Measurements from ENCODE around the gene TRPM3.

The TRPM3 gene

GRCh38 chr9:70947086-70947485 is 174.3 kb downstream of the TRPM3 start:
- H3K27me3 Mint-ChIP-seq: peaks cover 0 to 15% of the 10 kb centered on the region in 2 donors
- no peaks in the 10 kb centered on the region for H3K4me1 Mint-ChIP-seq (ENCODE audit: low read depth in 2 of 2)
- ATAC-seq (replicated peaks): no peak
- no peak for DNase-seq
- no peaks in the 10 kb centered on the region for H3K9me3 Mint-ChIP-seq
- no peak overlapping the region for H3K27ac Mint-ChIP-seq
- no peaks in the 10 kb centered on the region for H3K36me3 Mint-ChIP-seq (ENCODE audit: insufficient read depth)
- no peak overlapping the region for H3K4me3 Mint-ChIP-seq

- no peaks in the 10 kb centered on the region for H3K4me1 Mint-ChIP-seq (ENCODE audit: low read depth in 2 of 2)
- no peaks in the 10 kb centered on the region for H3K36me3 Mint-ChIP-seq (ENCODE audit: insufficient read depth)
- H3K4me3 Mint-ChIP-seq: no peak overlapping the region
- ATAC-seq (replicated peaks) (no peak), DNase-seq (no peak)
- H3K27me3 Mint-ChIP-seq: peaks cover 7 to 15% of the 10 kb centered on the region in 2 donors
- H3K9me3 Mint-ChIP-seq: peaks cover 2 to 6% of the 10 kb centered on the region in 2 donors
- H3K27ac Mint-ChIP-seq: no peak overlapping the region
Observed at GRCh38 chr9:70945301-70945700, 176.1 kb downstream of the TRPM3 start.

DNA sequence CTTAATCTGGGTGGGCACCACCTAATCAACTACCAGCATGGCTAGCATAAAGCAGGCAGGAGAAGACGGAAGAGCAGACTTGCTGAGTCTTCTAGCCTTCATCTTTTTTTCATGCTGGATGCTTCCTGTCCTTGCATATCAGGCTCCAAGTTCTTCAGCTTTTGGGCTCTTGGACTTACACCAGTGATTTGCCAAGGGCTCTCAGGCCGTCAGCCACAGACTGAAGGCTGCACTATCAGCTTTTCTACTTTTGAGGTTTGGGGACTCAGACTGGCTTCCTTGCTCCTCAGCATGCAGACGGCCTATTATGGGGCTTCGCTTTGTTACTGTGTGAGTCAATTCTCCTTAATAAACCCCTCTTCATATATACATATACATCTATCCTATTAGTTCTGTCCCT is 180.2 kb downstream of the TRPM3 start:
- ATAC-seq (replicated peaks) (no peak), DNase-seq (no peak)
- Mint-ChIP-seq H3K9me3 (peaks cover 2 to 7% of the 10 kb centered on the region in 2 donors), H3K4me3 (no peak overlapping the region), H3K27me3 (peaks cover 9 to 15% of the 10 kb centered on the region in 2 donors), H3K4me1 (ENCODE audit: low read depth in 2 of 2) (no peaks in the 10 kb centered on the region), H3K27ac (no peak overlapping the region), H3K36me3 (ENCODE audit: insufficient read depth) (no peaks in the 10 kb centered on the region)

DNA sequence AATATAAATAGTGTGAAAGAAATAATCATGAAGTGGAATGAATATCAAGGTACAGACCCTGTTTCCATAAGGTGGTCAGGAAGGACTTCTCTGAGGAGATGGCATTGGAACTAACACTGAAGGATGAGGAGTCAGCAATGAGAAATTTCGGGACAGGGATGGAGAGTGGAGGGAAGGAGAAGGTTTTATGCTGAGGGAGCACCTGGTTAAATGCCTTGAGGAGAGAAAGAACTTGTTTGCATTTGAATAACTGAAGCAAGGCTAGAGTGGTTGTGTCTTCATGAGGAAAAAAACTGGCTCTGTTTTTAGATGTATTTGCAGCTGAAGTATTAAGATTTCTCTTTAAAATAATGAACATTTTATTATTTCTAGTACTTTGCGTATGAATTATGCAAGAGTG is 180.8 kb downstream of the TRPM3 start:
- Mint-ChIP-seq H3K27ac (no peak overlapping the region), H3K4me1 (ENCODE audit: low read depth in 2 of 2) (no peaks in the 10 kb centered on the region), H3K4me3 (no peak overlapping the region), H3K36me3 (ENCODE audit: insufficient read depth) (no peaks in the 10 kb centered on the region), H3K9me3 (peaks cover 2 to 7% of the 10 kb centered on the region in 2 donors), H3K27me3 (peaks cover 9 to 11% of the 10 kb centered on the region in 2 donors)
- DNase-seq (no peak), ATAC-seq (replicated peaks) (no peak)

- ATAC-seq (replicated peaks) (no peak), DNase-seq (no peak)
- Mint-ChIP-seq H3K27ac (no peak overlapping the region), H3K27me3 (peaks cover 0 to 9% of the 10 kb centered on the region in 2 donors), H3K9me3 (peaks cover 2 to 7% of the 10 kb centered on the region in 2 donors), H3K4me3 (no peak overlapping the region), H3K4me1 (ENCODE audit: low read depth in 2 of 2) (no peaks in the 10 kb centered on the region), H3K36me3 (ENCODE audit: insufficient read depth) (no peaks in the 10 kb centered on the region)
Observed at GRCh38 chr9:70936536-70936935, 184.9 kb downstream of the TRPM3 start.

- Mint-ChIP-seq H3K27me3 (peaks cover 0 to 8% of the 10 kb centered on the region in 2 donors), H3K36me3 (ENCODE audit: insufficient read depth) (no peaks in the 10 kb centered on the region), H3K27ac (no peak overlapping the region), H3K9me3 (peaks cover 2 to 7% of the 10 kb centered on the region in 2 donors), H3K4me3 (no peak overlapping the region), H3K4me1 (ENCODE audit: low read depth in 2 of 2) (no peaks in the 10 kb centered on the region)
- DNase-seq: no peak
- no peak for ATAC-seq (replicated peaks)
Observed at GRCh38 chr9:70935856-70936255, 185.6 kb downstream of the TRPM3 start.

DNA sequence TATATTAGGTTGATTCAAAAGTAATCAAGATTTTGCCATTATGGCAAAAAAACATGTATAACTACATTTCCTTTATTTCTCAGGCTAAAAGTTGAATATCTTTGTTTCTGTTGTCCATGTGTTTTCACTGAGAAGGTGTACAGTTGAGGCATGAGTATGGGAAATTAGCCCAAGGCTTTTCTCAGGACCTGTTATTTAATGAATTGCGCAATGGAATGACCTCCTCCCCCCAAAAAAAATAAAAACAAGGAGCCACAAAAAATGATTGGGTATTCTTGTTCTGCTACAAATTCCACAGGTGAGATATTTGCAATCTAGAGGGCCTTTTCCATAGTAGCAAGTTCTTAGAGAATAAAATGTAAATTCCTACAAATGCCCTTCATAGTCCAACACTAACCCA is 186.8 kb downstream of the TRPM3 start:
- no peaks in the 10 kb centered on the region for H3K27me3 Mint-ChIP-seq
- no peak overlapping the region for H3K4me3 Mint-ChIP-seq
- H3K9me3 Mint-ChIP-seq: no peaks in the 10 kb centered on the region
- H3K4me1 Mint-ChIP-seq (ENCODE audit: low read depth in 2 of 2): no peaks in the 10 kb centered on the region
- H3K27ac Mint-ChIP-seq: no peak overlapping the region
- no peaks in the 10 kb centered on the region for H3K36me3 Mint-ChIP-seq (ENCODE audit: insufficient read depth)
- ATAC-seq (replicated peaks): no peak
- DNase-seq: no peak

- H3K4me3 Mint-ChIP-seq: no peak overlapping the region
- DNase-seq (no peak), ATAC-seq (replicated peaks) (no peak)
- H3K36me3 Mint-ChIP-seq (ENCODE audit: insufficient read depth): no peaks in the 10 kb centered on the region
- no peaks in the 10 kb centered on the region for H3K4me1 Mint-ChIP-seq (ENCODE audit: low read depth in 2 of 2)
- H3K27ac Mint-ChIP-seq: no peak overlapping the region
- peaks cover 0 to 1% of the 10 kb centered on the region in 2 donors for H3K9me3 Mint-ChIP-seq
- H3K27me3 Mint-ChIP-seq: no peaks in the 10 kb centered on the region
Observed at GRCh38 chr9:70933321-70933720, 188.1 kb downstream of the TRPM3 start.

DNA sequence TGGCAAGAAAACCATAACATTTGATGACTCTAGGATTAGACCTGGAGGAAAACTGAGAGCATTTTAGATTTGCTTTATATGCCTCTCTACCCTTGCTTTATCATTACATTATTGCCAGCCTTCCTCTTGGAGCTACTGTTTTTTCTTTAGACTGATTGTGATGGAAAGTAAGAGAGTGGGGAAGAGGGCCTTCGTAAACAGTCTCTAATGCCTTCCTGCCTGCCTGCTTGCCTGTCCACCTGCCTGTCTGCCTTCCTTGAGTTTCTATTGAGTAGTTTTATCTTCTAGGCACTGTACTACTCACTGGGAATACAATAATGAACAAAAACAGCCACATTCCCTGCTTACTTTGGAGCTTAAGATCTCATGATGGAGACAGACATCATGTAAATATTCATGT is 189.3 kb downstream of the TRPM3 start:
- Mint-ChIP-seq H3K4me3 (no peak overlapping the region), H3K9me3 (peaks cover 0 to 1% of the 10 kb centered on the region in 2 donors), H3K4me1 (ENCODE audit: low read depth in 2 of 2) (no peaks in the 10 kb centered on the region), H3K27me3 (no peaks in the 10 kb centered on the region), H3K36me3 (ENCODE audit: insufficient read depth) (no peaks in the 10 kb centered on the region), H3K27ac (no peak overlapping the region)
- DNase-seq: no peak
- no peak for ATAC-seq (replicated peaks)

DNA sequence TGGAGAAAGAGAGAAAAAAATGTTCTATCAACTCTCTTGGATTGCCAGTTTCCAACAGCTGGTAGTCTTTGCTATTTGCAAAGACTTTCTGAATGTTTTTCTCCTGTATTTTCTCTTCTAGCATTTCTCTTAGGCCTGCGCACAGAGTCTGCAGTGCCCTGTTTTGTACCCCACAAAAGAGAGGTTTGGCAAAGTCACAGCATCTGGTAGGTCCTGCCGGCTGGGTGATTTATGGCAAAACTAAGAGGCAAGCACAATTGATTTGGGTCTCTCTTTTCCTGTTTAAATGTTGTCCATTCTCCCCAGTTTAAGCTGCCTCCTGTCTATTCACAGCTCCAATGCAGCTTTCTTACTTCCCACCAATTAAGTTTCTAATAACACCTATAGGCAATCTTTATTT is 193.9 kb downstream of the TRPM3 start:
- no peaks in the 10 kb centered on the region for H3K36me3 Mint-ChIP-seq (ENCODE audit: insufficient read depth)
- H3K4me3 Mint-ChIP-seq: no peak overlapping the region
- H3K9me3 Mint-ChIP-seq: peaks cover 0 to 1% of the 10 kb centered on the region in 2 donors
- no peak for DNase-seq
- H3K27ac Mint-ChIP-seq: no peak overlapping the region
- no peaks in the 10 kb centered on the region for H3K27me3 Mint-ChIP-seq
- no peaks in the 10 kb centered on the region for H3K4me1 Mint-ChIP-seq (ENCODE audit: low read depth in 2 of 2)
- no peak for ATAC-seq (replicated peaks)

- Mint-ChIP-seq H3K27ac (no peak overlapping the region), H3K27me3 (no peaks in the 10 kb centered on the region), H3K4me1 (ENCODE audit: low read depth in 2 of 2) (no peaks in the 10 kb centered on the region), H3K36me3 (ENCODE audit: insufficient read depth) (no peaks in the 10 kb centered on the region), H3K9me3 (peaks cover 0 to 1% of the 10 kb centered on the region in 2 donors), H3K4me3 (no peak overlapping the region)
- DNase-seq (no peak), ATAC-seq (replicated peaks) (no peak)
Observed at GRCh38 chr9:70924895-70925547, 196.4 kb downstream of the TRPM3 start.

DNA sequence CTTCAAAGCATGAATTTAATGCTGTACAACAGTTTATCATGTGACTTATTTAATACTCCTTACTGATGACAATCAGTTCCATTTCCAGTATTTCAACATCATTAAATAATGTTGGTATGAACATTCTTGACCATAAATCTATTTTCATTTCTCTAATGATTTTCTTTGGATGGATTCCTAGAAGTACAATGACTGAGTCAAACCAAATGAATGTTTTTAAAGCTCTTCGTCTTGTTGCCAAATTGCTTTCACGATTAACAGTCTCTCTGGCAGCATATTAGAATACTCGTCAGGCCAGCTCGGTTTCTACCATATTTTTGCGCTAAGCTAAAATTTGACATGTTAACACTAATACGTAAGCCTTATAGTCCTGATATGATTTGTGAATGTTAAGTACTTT is 197.0 kb downstream of the TRPM3 start:
- Mint-ChIP-seq H3K27me3 (no peaks in the 10 kb centered on the region), H3K4me3 (no peak overlapping the region), H3K4me1 (ENCODE audit: low read depth in 2 of 2) (no peaks in the 10 kb centered on the region), H3K36me3 (ENCODE audit: insufficient read depth) (no peaks in the 10 kb centered on the region), H3K9me3 (peaks cover 0 to 1% of the 10 kb centered on the region in 2 donors), H3K27ac (no peak overlapping the region)
- ATAC-seq (replicated peaks) (no peak), DNase-seq (no peak)

DNA sequence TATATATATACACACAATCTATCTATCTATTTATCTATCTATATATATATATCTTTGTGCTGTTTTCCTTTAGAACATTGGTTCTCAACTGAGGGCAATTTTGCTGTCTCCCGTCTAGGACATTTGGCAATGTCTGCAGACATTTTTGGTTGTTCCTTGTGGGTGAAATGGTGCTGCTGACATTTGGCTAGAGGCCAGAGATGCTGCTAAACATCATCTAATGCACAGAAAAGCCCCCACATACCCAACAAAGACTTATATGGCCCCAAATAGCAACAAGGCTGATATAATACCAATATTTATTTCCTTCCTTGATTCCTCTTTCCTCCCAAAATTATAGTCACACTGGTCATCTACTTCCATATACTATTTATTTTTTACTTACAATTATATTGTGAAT is 197.5 kb downstream of the TRPM3 start:
- peaks cover 0 to 1% of the 10 kb centered on the region in 2 donors for H3K9me3 Mint-ChIP-seq
- H3K27me3 Mint-ChIP-seq: no peaks in the 10 kb centered on the region
- no peaks in the 10 kb centered on the region for H3K36me3 Mint-ChIP-seq (ENCODE audit: insufficient read depth)
- DNase-seq: no peak
- H3K27ac Mint-ChIP-seq: no peak overlapping the region
- no peaks in the 10 kb centered on the region for H3K4me1 Mint-ChIP-seq (ENCODE audit: low read depth in 2 of 2)
- ATAC-seq (replicated peaks): no peak
- no peak overlapping the region for H3K4me3 Mint-ChIP-seq

- Mint-ChIP-seq H3K9me3 (no peaks in the 10 kb centered on the region), H3K27me3 (no peaks in the 10 kb centered on the region), H3K36me3 (ENCODE audit: insufficient read depth) (no peaks in the 10 kb centered on the region), H3K27ac (no peak overlapping the region), H3K4me3 (no peak overlapping the region), H3K4me1 (ENCODE audit: low read depth in 2 of 2) (no peaks in the 10 kb centered on the region)
- DNase-seq (no peak), ATAC-seq (replicated peaks) (no peak)
Observed at GRCh38 chr9:70921136-70921535, 200.3 kb downstream of the TRPM3 start.
